ENCODE measurements around the gene GBE1.
"Not testable (repeated sequence)": the region's sequence is repeated elsewhere in the genome, so short reads cannot be mapped to it uniquely, and the experiment has no call there.

The GBE1 gene

DNA sequence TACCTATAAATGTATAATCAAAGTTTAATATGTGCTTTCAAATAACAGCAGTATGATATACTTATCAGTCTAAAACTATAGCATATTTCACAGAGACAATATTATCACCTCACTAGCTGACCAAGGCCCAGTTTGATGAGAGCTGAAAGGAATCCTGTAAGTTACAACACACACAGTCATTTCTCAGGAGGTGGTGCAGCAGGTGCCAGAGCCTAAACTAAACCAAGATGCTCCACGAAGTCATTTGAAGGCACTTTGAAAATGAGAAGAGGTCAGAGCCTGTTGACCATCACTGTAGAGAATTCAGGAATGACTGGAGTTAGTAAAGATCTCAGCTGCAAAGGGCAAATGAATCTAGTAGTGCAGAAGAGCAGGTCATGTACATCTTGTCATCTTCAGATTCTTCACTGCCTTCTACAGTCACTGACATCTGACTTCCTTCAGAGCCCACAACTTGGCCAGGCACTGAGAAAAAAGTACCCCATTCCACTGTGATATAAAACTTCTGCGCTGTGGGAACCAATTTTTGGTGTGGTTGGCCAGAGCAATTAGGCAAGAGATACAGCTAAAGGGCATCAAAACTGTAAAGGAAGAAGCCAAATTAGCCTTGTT is 7.9 kb downstream of the GBE1 start:
- DNase-seq (ENCODE audit: low read depth in 2 of 2, low spot score in 1 of 2): no peak

DNA sequence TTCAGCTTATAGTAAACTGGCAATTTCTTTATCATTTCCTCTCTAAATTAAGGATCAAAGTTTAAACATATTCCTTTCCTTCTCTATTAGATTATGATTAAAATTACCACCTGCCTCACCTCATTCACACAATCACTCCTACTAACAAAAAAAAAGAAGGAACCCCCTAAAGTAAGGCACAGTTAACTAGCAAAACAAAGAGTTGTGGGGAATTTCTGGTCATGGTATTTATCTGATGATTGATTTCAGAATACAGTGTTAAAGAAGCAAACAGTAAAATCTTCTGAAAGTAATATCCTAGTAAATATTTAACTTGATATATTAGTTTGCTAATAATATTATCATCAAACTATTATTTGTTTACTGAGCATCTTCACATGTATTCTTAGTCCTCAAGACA is 8.8 kb downstream of the GBE1 start:
- no peak for DNase-seq (ENCODE audit: low read depth in 2 of 2, low spot score in 1 of 2)

DNA sequence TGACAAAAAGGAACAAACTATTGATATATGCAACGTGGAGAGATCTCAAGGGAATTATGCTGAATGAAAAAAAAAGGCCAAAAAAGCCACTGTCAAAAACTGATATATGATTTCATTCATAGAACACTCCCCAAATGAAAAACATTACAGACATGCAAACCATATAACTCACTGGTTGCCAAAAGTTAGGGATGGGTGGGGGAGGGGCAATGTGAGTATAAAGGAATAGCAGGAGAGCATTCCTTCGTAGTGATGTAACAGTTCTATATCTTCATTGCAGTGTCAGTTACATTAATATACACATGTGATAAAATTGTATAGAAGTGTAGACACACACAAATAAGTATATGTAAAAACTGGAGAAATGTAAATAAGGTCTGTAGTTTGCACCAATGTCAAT is 12.2 kb downstream of the GBE1 start:
- DNase-seq (ENCODE audit: low read depth in 2 of 2, low spot score in 1 of 2): no peak

DNA sequence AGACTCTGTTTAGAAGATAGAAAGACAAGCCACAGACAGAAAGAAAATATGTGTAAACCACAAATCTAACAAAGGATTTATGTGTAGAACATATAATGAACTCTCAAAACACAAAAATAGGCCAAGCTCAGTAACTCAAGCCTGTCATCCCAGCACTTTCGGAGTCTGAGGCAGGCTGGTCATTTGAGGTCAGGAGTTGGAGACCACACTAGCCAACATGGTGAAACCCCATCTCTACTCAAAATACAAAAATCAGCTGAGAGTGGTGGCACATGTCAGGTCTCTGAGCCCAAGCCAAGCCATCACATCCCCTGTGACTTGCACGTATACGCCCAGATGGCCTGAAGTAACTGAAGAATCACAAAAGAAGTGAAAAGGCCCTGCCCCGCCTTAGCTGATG is 14.2 kb downstream of the GBE1 start:
- DNase-seq (ENCODE audit: low read depth in 2 of 2, low spot score in 1 of 2): not testable (repeated sequence)

DNA sequence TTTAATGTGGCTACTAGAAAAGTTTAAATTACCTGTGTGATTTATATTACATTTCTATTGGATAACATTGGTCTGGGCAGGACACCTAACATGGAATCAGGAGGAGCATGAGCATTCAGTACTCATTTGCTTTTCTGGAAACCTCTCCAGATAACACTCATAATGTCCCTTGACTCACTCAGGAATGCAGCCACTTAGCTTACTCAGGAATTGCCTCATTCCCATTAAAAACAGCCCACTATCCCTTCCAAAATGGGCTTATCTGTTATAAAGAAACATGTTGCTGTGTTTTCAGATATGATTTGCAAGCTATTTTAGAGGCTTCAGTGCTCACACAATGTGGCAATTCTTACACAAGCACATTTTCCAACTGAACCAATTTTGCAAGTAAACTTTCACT is 17.1 kb downstream of the GBE1 start:
- DNase-seq (ENCODE audit: low read depth in 2 of 2, low spot score in 1 of 2): no peak

DNA sequence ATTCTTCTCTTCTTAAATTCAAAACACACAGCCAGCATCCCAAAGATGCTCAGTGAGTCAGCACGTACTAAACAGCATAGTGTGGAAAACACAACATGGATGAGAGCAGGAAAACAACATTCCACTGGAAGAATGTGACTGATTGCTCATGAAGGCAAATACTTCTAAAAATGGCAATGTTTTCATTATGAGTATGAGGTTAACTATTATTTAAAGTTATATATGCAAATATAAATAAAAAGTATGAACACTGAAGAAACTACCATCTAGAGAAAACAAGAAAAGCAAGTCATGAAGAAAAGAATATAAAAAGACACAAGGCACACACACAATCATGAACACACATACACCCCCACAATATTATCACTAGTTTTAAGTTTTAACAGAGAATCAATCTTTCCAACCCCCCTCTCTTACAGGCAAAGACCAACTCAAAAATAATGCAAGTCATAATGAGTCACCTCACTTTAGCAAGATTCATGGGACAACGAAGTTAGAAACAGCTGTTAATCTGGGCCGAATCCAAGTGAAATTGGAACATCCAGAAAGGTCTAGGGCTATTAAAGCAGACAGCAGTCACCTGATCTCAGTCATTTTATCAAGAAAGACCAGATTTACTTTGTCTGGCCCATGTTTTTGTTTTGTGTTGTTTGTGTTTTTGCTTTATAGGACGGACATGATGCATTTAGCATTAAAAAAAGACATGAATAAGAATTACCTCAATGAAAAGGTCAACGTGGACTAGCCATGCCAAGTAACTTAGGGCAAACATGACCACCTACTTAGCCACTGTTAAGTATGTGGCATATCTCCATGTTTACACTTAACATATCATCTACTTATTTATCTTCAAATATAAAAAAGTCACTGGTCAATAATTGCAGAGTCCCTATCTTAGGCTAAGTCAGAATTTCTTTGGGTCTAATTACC is 18.1 kb downstream of the GBE1 start:
- no peak for DNase-seq (ENCODE audit: low read depth in 2 of 2, low spot score in 1 of 2)

DNA sequence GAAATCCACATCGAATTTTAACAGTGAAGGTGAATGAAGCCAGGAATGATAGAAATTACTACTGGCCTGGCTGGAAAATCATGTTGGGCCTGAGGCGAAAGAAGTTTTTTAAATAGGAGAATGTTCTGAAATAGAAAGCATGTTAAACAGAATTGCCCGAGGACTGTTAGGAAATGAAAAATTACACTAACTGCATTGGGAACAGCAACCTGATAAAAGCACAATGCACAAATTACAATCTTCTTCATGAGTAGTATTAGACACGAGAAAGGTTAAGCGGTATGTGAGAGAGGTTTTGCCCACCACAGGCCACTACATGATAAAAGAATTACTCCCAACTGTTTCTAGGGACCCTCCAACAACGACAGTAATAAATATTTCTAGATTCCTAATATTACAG is 18.9 kb downstream of the GBE1 start:
- no peak for DNase-seq (ENCODE audit: low read depth in 2 of 2, low spot score in 1 of 2)

DNA sequence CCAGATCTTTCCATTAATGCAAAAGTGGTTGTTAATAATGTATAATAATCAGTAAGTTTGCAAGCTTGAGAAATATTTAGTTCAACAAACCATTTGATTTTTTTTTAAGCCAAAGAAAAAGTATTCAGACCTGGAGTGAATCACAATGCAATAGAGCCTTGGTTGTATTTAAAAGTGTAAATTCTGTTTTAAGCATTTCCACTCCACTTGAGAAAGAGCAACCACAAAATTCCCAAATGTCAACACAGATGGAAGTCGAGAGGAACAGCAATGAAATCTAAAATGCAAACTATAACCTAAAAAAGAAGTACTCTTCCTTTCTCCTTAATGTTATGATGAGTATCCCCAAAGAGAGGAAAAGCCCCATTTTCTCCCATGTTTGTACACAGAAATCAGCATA is 20.2 kb downstream of the GBE1 start:
- DNase-seq (ENCODE audit: low read depth in 2 of 2, low spot score in 1 of 2): no peak

DNA sequence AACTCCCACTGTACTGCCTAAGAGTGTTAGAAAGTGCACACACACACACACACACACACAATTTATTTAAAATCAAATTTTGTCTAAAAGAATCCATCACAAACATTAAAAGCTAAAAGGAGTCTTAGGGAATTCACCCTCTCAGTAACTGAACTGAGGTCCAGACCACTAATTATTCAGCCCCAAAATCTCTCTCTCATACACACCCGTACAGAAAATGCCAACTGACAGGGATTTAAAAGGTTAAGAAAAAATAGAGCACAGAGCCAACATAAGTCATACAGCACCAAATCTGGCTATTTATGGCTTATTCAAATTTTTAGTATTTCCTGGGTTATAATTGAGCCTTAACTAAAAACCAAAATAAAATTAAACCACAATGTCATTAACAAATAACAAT is 20.7 kb downstream of the GBE1 start:
- no peak for DNase-seq (ENCODE audit: low read depth in 2 of 2, low spot score in 1 of 2)

DNA sequence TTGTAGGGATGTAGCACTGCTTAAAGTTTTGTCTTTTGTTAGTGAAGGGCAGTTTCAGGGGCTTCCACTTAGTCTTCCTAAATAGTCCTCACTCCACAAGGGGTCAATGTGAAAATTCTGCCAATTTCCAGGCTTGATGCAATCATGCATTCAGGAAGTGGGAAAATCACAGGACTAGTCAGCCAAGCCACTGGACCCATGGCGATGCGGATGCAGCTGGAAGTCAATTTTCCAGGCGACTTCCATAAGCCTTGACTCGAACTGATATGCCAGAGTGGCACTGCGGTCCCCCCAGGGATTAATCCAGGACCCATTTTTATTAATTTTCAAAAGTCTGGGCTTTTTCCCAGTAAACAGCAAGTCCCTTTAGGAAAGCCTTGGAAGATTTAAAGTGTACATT is 26.1 kb downstream of the GBE1 start:
- no peak for DNase-seq (ENCODE audit: low read depth in 2 of 2, low spot score in 1 of 2)

DNA sequence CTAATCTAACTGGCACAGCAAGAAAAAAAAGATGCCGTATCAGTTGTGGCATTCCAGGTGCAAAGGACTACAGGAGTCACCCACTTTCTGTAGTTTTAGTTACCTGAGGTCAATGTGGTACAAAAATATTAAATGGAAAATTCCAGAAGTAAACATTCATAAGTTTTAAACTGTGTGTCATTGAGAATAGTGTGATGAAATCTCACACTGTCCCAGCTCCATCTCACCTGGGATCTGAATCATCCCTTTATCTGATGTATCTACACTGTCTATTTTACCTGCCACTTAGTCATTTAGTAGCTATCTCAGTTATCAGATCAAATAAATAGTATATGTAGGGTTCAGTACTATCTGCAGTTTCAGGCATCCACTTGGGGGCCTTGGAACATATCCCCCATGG is 26.7 kb downstream of the GBE1 start:
- DNase-seq (ENCODE audit: low read depth in 2 of 2, low spot score in 1 of 2): no peak

DNA sequence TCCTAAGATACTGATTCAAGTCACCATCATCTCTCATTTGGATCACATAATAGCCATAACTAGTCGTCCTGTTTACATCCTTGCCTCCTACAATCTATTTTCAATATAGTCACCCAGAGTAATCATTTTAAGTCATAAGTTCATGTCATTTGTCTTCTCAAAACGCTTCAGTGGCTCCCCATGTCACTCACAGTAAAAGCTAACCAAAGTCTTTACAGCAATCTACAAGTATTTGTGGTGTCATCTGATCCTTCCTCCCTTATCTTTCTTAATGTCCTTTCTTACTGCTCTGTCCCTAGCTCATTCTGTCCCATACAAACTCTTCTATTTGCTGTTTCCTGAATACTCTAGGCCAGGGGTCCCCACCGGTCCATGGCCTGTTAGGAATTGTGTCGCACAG is 28.8 kb downstream of the GBE1 start:
- no peak for DNase-seq (ENCODE audit: low read depth in 2 of 2, low spot score in 1 of 2)

DNA sequence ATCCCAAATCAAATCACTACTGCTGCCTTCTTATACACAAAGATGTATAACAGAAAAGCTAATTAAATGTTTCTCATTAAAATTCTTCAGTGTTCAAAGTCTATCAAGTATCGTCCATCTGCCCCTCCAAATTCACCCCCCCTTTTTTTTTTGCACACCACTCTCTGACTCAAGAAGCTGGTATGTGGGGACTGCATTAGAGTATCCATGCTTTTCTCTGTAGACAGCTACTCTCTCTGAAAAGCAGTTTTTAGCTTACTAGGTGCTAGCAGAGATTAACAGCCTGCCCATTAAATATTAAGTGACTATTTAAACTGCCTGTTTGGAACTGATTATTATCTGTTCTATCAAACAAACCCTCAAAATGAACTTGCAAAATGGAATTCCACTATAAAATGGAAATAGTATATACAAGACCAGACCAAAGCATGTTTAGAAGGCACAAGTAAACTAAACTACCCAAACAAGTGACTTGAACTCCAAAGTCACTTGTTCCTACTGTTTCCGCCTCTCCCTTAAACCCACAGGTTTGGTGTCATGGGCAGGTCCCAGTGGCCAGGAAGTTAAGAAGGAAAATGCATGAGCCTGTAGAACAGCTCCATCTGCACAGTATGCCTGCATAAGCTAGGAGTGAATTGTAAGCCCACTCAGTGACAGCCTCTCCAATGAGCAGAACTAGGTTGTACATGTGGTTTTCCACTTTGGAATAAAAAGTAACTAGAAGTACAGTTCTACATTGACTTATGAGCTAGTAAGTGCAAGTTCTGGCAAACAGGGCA is 32.5 kb downstream of the GBE1 start:
- DNase-seq (ENCODE audit: low read depth in 2 of 2, low spot score in 1 of 2): no peak

DNA sequence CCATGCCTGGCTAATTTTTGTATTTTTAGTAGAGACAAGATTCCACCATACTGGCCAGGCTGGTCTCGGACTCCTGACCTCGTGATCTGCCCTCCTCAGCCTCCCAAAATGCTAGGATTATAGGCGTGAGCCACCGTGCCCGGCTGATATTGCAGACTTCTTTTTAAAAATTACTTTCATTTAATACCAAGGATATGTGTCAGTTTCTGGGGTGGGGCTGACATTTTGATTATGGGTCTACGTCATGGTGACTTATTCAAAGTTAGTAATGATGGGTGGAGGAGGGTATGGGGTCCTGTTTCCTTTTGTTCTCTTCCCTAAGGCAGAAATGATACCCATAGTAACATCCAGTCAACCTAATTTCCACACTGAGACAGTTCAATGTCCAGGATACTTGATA is 34.7 kb downstream of the GBE1 start:
- DNase-seq (ENCODE audit: low read depth in 2 of 2, low spot score in 1 of 2): no peak

DNA sequence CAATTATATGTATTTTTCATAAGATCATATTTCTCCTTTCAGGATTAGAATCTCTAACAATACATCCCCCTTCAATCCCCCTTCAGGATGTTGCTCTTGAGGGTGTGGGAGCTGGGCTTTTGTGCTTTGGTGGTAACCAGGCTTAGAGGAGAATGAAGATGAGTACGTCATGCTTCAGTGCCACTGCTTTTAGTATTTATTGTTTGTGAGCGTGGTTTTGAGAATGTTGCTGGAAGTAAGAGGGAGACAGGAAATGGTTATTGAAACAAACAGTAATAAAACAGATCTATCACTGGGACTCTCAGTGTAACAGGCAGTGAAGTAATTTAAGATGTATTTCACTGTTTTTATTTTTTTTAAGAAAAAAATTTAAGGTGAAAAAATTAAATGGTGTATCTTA is 35.3 kb downstream of the GBE1 start:
- no peak for DNase-seq (ENCODE audit: low read depth in 2 of 2, low spot score in 1 of 2)

DNA sequence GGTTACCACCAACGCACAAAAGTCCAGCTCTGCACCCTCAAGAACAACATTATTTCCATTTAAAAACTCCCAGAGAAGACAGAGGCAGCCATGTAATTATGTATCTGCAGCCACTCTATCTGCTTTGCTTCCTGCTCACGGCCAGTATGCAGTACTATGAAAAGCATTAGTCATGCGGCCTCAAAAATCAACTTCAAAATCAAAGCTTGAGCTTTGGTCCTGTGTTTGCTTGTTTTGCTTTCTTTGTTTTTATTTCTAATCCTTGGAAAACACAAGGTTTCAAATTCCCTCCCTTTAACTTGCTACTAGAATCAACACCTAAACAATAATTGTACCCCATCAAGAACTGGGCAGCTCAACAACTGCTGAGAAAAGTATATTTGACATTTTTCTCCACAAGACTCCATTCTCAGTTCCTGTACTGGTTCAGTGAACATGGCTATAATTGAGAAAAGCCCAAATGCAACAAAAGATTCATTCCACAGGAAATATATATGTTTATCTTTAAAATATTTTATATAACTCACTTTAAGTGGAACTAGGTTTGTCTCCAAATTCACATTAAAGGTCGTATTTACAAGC is 37.6 kb downstream of the GBE1 start:
- DNase-seq (ENCODE audit: low read depth in 2 of 2, low spot score in 1 of 2): no peak

DNA sequence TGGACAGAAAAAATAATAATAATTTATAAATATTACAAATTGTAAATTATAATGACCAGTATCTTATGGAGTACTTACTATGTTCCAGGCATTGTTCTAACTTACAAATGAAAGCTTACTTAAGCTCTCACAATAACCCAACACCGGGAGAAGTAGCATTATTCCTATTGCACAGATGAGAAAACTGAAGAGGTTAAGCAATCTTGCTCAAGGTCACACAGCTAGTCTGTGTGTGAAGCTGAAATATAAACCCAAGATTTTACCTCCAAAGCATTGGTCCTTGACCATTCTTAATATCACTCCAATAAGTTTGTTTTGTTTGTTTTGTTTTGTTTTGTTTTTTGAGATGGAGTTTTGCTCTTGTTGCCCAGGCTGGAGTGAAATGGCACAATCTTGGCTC is 43.1 kb downstream of the GBE1 start:
- no peak for DNase-seq (ENCODE audit: low read depth in 2 of 2, low spot score in 1 of 2)

DNA sequence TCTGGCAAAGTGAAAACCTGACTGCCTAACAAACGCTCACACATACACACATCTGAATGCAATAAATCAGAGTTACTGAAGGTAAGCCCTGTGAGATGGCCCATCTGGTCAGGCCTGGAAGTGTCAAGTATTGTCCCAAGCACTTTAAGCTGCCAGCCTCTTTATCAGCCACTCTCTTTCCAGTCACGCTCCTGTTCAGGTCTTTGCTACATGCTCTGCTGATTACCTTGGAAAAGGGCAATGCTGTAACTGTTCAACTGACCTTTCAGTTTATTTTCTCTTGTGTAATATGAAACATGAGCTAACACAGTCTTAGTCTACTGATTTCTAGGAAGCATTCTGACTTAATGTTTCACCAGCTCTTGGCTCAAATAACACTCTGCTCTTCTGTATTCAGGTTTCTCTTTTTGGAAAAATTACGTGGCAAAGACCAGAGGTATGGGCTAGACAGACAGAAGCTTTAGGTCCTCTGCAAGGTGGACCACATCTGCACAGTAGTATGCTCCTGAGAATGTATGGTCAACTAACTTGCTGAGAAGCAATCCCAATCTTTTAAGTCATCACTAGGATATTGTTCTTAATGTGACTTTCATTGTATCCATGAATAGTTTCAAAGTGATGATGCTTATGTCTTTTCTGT is 44.5 kb downstream of the GBE1 start:
- DNase-seq (ENCODE audit: low read depth in 2 of 2, low spot score in 1 of 2): no peak

DNA sequence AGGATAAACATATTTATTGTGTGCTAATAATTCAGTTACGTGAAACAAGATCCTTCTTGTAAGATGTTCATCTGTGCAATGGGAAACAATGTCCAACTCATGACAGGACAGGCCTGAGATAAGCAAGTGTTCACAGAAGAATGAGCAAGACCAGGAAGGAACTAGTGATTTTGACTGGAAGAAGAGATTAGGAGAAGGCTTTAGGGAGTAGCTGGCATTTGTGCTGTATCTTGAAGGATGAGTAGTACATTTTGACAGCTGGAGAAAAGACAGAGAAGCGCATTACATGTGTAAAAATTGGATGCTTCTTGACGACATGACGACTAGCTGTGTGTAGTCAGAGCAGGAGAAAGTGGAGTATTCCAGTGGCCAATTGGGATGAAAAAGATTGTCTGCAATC is 48.4 kb downstream of the GBE1 start:
- no peak for DNase-seq (ENCODE audit: low read depth in 2 of 2, low spot score in 1 of 2)

DNA sequence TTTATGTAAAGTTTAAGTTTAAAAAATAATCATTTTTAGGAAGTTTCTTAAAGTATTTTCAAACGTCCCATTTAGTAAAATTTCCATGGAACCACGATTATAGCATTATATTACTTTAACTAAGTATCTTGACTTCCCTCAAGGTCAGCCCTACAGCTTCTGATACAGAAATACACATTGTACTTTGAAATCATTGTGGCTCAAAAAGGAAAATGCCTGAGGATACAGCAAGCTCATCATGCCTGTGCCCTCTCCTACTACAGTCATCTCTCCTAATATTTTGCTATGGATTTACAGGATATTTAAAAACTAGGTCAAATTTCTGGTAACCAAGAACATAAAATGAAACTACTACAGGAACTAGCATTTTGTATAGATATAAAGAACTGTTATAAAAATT is 51.8 kb downstream of the GBE1 start:
- DNase-seq (ENCODE audit: low read depth in 2 of 2, low spot score in 1 of 2): no peak

DNA sequence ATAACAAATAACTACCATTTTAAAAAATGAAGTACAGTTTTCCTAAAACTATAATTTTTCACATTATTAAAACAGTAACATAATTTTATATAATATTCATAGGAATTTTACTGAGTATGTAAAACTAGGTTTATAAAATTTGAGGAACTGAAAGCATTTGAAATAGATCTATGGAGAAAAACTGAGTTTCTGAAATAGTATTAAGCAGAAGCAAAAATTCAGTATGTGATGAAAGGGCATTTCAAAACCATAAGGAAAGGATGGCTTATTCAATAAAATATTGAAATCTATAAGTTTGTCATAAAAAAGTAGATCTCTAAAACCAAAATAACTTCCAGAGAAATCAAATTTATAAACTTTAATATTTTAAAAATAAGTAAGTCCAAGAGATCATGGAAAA is 53.4 kb downstream of the GBE1 start:
- DNase-seq (ENCODE audit: low read depth in 2 of 2, low spot score in 1 of 2): no peak
